Activated naive CD8-positive, alpha-beta T cell treated with anti-CD3 and anti-CD28 coated beads, Interleukin-2, amount 50 U/mL, for 24 hours (primary cell): Measurements from ENCODE around the gene MYADM.
A peak's percentile ranks its signal among the peaks of the same experiment; 100 is the strongest.

Experiments used
- ATAC-seq: fragments of 150-1000 bp; cut with Tn5 transposase; one replicate; pipeline ENCODE4 v1.10.0; 2021
- DNase-seq: peaks from one replicate; pipeline ENCODE4 v3.0.0; 2021
- H3K27ac Mint-ChIP-seq: one replicate; pipeline ENCODE4 v1.8.0; 2021; ENCODE audit warnings: mild to moderate bottlenecking, mixed read lengths
- H3K27me3 Mint-ChIP-seq: one replicate; pipeline ENCODE4 v1.8.0; 2021; ENCODE audit warnings: mixed read lengths
- H3K36me3 Mint-ChIP-seq: one replicate; pipeline ENCODE4 v1.8.0; 2021; ENCODE audit warnings: low read depth, mixed read lengths
- H3K4me1 Mint-ChIP-seq: one replicate; pipeline ENCODE4 v1.8.0; 2021; ENCODE audit warnings: mixed read lengths
- H3K4me3 Mint-ChIP-seq: one replicate; pipeline ENCODE4 v1.8.0; 2021; ENCODE audit warnings: mild to moderate bottlenecking, moderate library complexity, mixed read lengths
- H3K9me3 Mint-ChIP-seq: one replicate; pipeline ENCODE4 v1.8.0; 2021; ENCODE audit warnings: mixed read lengths

MYADM gene

GRCh38 chr19:53875602-53876325 is 8.1 kb downstream of the MYADM start:
- H3K9me3 Mint-ChIP-seq: no peaks in the 10 kb centered on the region
- H3K4me3 Mint-ChIP-seq: no peak overlapping the region
- peak overlapping the region; percentile 39 for H3K27ac Mint-ChIP-seq
- ATAC-seq (no peak), DNase-seq (no peak)
- H3K27me3 Mint-ChIP-seq: no peaks in the 10 kb centered on the region
- H3K36me3 Mint-ChIP-seq: peaks cover 35% of the 10 kb centered on the region
- H3K4me1 Mint-ChIP-seq: peaks cover 64% of the 10 kb centered on the region

- no peaks in the 10 kb centered on the region for H3K9me3 Mint-ChIP-seq
- no peaks in the 10 kb centered on the region for H3K27me3 Mint-ChIP-seq
- H3K4me1 Mint-ChIP-seq: peaks cover 56% of the 10 kb centered on the region
Observed at GRCh38 chr19:53876651-53877224, 9.1 kb downstream of the MYADM start.

GRCh38 chr19:53877361-53877766 is 9.7 kb downstream of the MYADM start:
- Mint-ChIP-seq H3K4me3 (peak overlapping the region; percentile 22), H3K4me1 (peaks cover 56% of the 10 kb centered on the region), H3K36me3 (peaks cover 29% of the 10 kb centered on the region)

More at GRCh38 chr19:53876651-53877224, 9.1 kb downstream of the MYADM start:
- Mint-ChIP-seq H3K36me3 (peaks cover 29% of the 10 kb centered on the region), H3K4me3 (no peak overlapping the region), H3K27ac (no peak overlapping the region)
- ATAC-seq: no peak
- DNase-seq: no peak

GRCh38 chr19:53878776-53879139 is 11.1 kb downstream of the MYADM start:
- H3K36me3 Mint-ChIP-seq: peaks cover 19% of the 10 kb centered on the region
- H3K4me1 Mint-ChIP-seq: peaks cover 49% of the 10 kb centered on the region
- no peak for ATAC-seq
- peaks cover 11% of the 10 kb centered on the region for H3K27me3 Mint-ChIP-seq
- DNase-seq: no peak
- no peaks in the 10 kb centered on the region for H3K9me3 Mint-ChIP-seq
- H3K27ac Mint-ChIP-seq: peak overlapping the region; percentile 9
- H3K4me3 Mint-ChIP-seq: no peak overlapping the region

More at GRCh38 chr19:53877361-53877766, 9.7 kb downstream of the MYADM start:
- no peak for ATAC-seq
- H3K27me3 Mint-ChIP-seq: no peaks in the 10 kb centered on the region
- H3K27ac Mint-ChIP-seq: no peak overlapping the region
- no peaks in the 10 kb centered on the region for H3K9me3 Mint-ChIP-seq
- DNase-seq: no peak

GRCh38 chr19:53879140-53880081 is 11.7 kb downstream of the MYADM start:
- Mint-ChIP-seq H3K36me3 (peaks cover 13% of the 10 kb centered on the region), H3K9me3 (no peaks in the 10 kb centered on the region), H3K27me3 (peaks cover 14% of the 10 kb centered on the region), H3K4me3 (no peak overlapping the region), H3K4me1 (peaks cover 45% of the 10 kb centered on the region), H3K27ac (peak overlapping the region; percentile 9)
- DNase-seq (peak; percentile 87), ATAC-seq (peak; percentile 87)

GRCh38 chr19:53880711-53881481 is 13.2 kb downstream of the MYADM start:
- ATAC-seq (no peak), DNase-seq (no peak)
- H3K36me3 Mint-ChIP-seq: peaks cover 4% of the 10 kb centered on the region
- H3K9me3 Mint-ChIP-seq: no peaks in the 10 kb centered on the region
- peaks cover 32% of the 10 kb centered on the region for H3K4me1 Mint-ChIP-seq
- H3K4me3 Mint-ChIP-seq: no peak overlapping the region
- peaks cover 24% of the 10 kb centered on the region for H3K27me3 Mint-ChIP-seq
- H3K27ac Mint-ChIP-seq: no peak overlapping the region

- Mint-ChIP-seq H3K36me3 (peaks cover 2% of the 10 kb centered on the region), H3K4me3 (no peak within 1 kb of the TSS), H3K27me3 (peaks cover 24% of the 10 kb centered on the region), H3K4me1 (peaks cover 24% of the 10 kb centered on the region), H3K27ac (no peak within 1 kb of the TSS), H3K9me3 (no peaks in the 10 kb centered on the region)
- ATAC-seq (peak; percentile 34), DNase-seq (peak; percentile 63)
Observed at GRCh38 chr19:53881482-53882390, 14.1 kb downstream of the MYADM start, which contains the start of gene PRKCG. Gene PRKCG (plus strand): TSS chr19:53882197. CDS start chr19:53882495, 298 bp downstream.

- no peak for ATAC-seq
- Mint-ChIP-seq H3K4me3 (no peak overlapping the region), H3K4me1 (peaks cover 16% of the 10 kb centered on the region), H3K9me3 (no peaks in the 10 kb centered on the region), H3K27ac (no peak overlapping the region), H3K27me3 (peaks cover 24% of the 10 kb centered on the region), H3K36me3 (no peaks in the 10 kb centered on the region)
- no peak for DNase-seq
Observed at GRCh38 chr19:53882391-53883050, 14.8 kb downstream of the MYADM start.

- Mint-ChIP-seq H3K36me3 (no peaks in the 10 kb centered on the region), H3K27ac (no peak overlapping the region), H3K9me3 (no peaks in the 10 kb centered on the region), H3K27me3 (peaks cover 24% of the 10 kb centered on the region), H3K4me1 (peaks cover 11% of the 10 kb centered on the region), H3K4me3 (no peak overlapping the region)
- ATAC-seq (no peak), DNase-seq (no peak)
Observed at GRCh38 chr19:53883231-53883661, 15.6 kb downstream of the MYADM start.

GRCh38 chr19:53883741-53884140 is 16.1 kb downstream of the MYADM start:
- peaks cover 9% of the 10 kb centered on the region for H3K4me1 Mint-ChIP-seq
- H3K4me3 Mint-ChIP-seq: no peak overlapping the region
- no peaks in the 10 kb centered on the region for H3K36me3 Mint-ChIP-seq
- ATAC-seq (no peak), DNase-seq (no peak)
- no peak overlapping the region for H3K27ac Mint-ChIP-seq
- H3K27me3 Mint-ChIP-seq: peaks cover 24% of the 10 kb centered on the region
- no peaks in the 10 kb centered on the region for H3K9me3 Mint-ChIP-seq

- H3K4me1 Mint-ChIP-seq: peaks cover 5% of the 10 kb centered on the region
- ATAC-seq: no peak
- DNase-seq: no peak
- no peak overlapping the region for H3K4me3 Mint-ChIP-seq
- no peaks in the 10 kb centered on the region for H3K9me3 Mint-ChIP-seq
- no peak overlapping the region for H3K27ac Mint-ChIP-seq
- peaks cover 24% of the 10 kb centered on the region for H3K27me3 Mint-ChIP-seq
- H3K36me3 Mint-ChIP-seq: no peaks in the 10 kb centered on the region
Observed at GRCh38 chr19:53884256-53884655, 16.6 kb downstream of the MYADM start.

GRCh38 chr19:53885036-53885435 is 17.4 kb downstream of the MYADM start:
- H3K4me1 Mint-ChIP-seq: peaks cover 6% of the 10 kb centered on the region
- no peaks in the 10 kb centered on the region for H3K36me3 Mint-ChIP-seq
- H3K27me3 Mint-ChIP-seq: peaks cover 24% of the 10 kb centered on the region
- ATAC-seq: no peak
- no peaks in the 10 kb centered on the region for H3K9me3 Mint-ChIP-seq
- no peak overlapping the region for H3K4me3 Mint-ChIP-seq
- no peak for DNase-seq
- no peak overlapping the region for H3K27ac Mint-ChIP-seq
